NCI-H748 treated with DMSO at 0.1 percent for 48 hours (cell line): Measurements from ENCODE around the gene KCNQ1.

ENCODE experiments used
- DNase-seq: peaks from one replicate; lab custom pipeline; 2025; lab: John Stamatoyannopoulos, UW

Gene KCNQ1

GRCh38 chr11:2553886-2554285 is 109.1 kb downstream of the KCNQ1 start:
- no peak for DNase-seq

- DNase-seq = no peak
Observed at GRCh38 chr11:2554338-2555207, 109.8 kb downstream of the KCNQ1 start.

- DNase-seq = no peak
Observed at GRCh38 chr11:2555336-2555735, 110.5 kb downstream of the KCNQ1 start.

GRCh38 chr11:2555891-2556290 is 111.1 kb downstream of the KCNQ1 start:
- no peak for DNase-seq

- DNase-seq = no peak
Observed at GRCh38 chr11:2557381-2557780, 112.6 kb downstream of the KCNQ1 start.

GRCh38 chr11:2558397-2558796 is 113.6 kb downstream of the KCNQ1 start:
- DNase-seq = no peak

- DNase-seq = no peak
Observed at GRCh38 chr11:2558861-2559526, 114.2 kb downstream of the KCNQ1 start.

- no peak for DNase-seq
Observed at GRCh38 chr11:2559527-2560311, 114.9 kb downstream of the KCNQ1 start.

- no peak for DNase-seq
Observed at GRCh38 chr11:2561696-2562581, 117.1 kb downstream of the KCNQ1 start.

- DNase-seq = no peak
Observed at GRCh38 chr11:2562890-2563212, 118.0 kb downstream of the KCNQ1 start.

GRCh38 chr11:2563213-2564007 is 118.6 kb downstream of the KCNQ1 start:
- DNase-seq = no peak

- no peak for DNase-seq
Observed at GRCh38 chr11:2564008-2564530, 119.3 kb downstream of the KCNQ1 start.

GRCh38 chr11:2564588-2565425 is 120.0 kb downstream of the KCNQ1 start:
- DNase-seq = no peak

GRCh38 chr11:2565447-2566222 is 120.8 kb downstream of the KCNQ1 start:
- no peak for DNase-seq

- DNase-seq = no peak
Observed at GRCh38 chr11:2566223-2567025, 121.6 kb downstream of the KCNQ1 start.

GRCh38 chr11:2567026-2567671 is 122.3 kb downstream of the KCNQ1 start:
- no peak for DNase-seq

- no peak for DNase-seq
Observed at GRCh38 chr11:2569321-2569721, 124.5 kb downstream of the KCNQ1 start.
